ENCODE measurements around the gene TPRN.
"Not testable (repeated sequence)": the region's sequence is repeated elsewhere in the genome, so short reads cannot be mapped to it uniquely, and the experiment has no call there.

Gene TPRN, protein sequence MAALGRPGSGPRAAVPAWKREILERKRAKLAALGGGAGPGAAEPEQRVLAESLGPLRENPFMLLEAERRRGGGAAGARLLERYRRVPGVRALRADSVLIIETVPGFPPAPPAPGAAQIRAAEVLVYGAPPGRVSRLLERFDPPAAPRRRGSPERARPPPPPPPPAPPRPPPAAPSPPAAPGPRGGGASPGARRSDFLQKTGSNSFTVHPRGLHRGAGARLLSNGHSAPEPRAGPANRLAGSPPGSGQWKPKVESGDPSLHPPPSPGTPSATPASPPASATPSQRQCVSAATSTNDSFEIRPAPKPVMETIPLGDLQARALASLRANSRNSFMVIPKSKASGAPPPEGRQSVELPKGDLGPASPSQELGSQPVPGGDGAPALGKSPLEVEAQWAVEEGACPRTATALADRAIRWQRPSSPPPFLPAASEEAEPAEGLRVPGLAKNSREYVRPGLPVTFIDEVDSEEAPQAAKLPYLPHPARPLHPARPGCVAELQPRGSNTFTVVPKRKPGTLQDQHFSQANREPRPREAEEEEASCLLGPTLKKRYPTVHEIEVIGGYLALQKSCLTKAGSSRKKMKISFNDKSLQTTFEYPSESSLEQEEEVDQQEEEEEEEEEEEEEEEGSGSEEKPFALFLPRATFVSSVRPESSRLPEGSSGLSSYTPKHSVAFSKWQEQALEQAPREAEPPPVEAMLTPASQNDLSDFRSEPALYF

DNA sequence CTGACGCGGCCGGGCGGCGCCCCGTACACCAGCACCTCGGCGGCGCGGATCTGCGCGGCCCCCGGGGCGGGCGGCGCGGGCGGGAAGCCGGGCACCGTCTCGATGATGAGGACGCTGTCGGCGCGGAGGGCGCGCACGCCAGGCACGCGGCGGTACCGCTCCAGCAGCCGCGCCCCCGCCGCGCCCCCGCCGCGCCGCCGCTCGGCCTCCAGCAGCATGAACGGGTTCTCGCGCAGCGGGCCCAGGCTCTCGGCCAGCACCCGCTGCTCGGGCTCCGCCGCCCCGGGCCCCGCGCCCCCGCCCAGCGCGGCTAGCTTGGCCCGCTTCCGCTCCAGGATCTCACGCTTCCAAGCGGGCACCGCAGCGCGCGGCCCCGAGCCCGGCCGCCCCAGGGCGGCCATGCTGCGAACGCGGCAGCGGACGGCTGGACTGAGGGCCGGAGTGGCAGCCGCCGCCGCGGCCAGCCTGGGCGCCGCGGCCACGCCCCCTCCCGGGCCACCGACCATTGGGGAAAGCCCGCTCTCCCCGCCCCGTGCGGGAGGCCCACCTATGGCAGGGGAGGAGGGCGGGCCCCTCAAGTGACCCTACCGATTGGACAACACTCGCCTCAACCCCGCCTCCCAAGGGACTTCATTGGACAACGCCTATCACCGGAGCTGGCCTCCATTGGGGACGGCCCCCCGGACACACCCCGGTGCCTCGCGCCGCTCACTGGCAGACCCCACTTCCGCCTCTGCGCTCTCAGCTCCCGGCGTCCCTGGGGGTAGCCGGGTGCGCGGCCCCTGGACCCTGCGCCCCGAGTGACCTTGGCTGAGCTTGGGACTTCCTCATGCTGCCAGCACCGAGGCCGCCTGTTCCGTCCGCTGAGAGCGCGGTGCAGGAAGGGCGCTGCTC, at the start of gene TPRN:
TSS of gene TPRN (minus strand) at position 431 of the 894 bp plus-strand sequence. CDS start at position 401, 30 bp downstream.
- peak; percentile 97 for DNase-seq

DNA sequence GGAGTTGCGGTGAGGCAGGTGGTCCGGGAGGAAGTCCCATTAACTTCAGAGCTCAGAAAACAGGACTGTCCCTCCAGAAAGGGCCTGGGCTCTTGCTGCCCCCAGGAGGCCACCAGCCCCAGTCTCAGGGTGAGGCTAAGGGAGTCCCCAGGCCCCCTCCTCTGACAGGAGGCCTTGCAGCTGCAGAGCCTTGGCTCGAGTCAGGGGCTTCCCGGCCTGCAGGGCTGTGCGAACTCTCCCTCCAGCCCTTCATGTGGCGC, 47.3 kb upstream of the TPRN start:
- no peak for DNase-seq

DNA sequence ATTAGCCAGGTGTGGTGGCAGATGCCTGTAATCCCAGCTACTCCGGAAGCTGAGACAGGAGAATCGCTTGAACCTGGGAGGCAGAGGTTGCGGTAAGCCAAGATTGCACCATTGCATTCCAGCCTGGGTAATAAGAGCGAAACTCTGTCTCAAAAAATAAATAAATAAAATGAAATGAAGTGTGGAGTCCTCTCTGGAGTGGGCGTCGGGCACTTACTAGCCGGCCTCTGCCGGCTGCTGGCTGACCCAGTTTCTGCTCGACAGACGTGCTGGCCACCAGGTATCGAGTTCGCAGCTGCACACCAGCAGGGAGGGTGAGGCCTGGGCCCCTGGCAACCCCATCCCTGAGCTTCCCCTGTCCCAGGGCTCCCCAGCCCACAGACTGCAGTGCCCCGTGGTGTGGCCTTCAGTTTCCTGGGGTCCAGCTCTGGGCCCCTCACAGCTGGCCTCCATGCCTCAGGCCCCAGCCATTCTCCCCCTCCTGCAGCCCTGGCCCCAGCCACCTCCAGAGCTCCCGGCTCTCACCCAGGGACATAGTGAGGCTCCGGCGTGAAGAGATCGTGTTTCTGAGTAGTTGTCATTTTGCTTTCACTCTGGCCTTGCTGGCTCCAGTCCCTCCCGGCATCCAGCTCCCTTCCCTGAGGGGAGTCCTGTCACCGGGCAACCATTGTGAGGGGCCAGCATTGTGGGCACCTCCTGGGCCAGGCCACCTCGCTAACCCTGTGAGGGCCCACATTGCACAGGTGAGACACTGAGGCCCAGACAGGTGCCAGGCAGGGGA, 46.8 kb upstream of the TPRN start:
- DNase-seq: no peak

DNA sequence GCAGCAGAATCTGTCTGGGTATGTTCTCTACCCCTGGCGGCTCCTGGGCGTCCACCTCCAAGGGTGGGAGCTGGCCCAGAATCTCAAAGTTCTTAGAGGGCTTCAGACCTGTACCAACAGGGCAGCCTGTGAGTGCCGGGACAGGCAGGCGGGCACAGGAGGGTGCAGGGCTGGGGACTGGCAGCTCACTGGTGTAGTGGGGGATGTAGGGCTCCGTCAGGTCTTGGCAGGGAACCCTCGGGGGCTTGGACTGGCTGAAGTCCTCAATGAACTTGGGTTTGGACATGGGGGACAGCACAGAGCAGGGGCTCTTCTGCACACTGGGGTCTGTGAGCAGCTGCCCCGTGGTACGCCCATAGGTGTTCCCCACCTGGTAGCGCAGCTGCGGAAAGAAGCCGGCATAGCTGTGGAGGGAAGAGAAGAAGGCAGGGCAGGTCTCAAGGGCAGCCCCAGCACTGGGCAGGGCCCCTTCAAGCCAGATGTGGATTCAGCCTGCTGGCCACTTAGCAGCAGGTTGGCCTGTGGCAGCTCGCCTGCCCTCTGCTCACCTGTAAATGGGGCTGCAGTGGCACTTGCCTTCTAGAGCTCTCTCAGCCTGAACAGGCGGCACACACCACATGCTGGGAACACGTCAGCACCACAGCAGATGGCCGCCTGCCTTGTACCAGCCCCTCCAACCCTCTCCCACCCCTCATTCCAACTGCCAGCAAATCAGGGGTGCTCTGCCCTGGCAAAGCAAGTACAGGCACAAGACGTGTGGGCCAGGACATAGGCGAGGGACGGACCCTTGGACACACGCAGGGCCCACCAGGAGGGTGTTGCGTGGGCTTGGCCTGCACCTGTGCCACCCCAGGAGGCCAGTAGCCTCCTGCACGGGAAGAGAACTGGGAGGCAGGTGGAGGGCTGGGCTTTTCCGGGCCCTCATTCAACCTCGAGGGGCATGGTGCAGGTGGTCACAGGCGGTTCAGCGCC, 45.2 kb upstream of the TPRN start:
- DNase-seq: peak; percentile 46

DNA sequence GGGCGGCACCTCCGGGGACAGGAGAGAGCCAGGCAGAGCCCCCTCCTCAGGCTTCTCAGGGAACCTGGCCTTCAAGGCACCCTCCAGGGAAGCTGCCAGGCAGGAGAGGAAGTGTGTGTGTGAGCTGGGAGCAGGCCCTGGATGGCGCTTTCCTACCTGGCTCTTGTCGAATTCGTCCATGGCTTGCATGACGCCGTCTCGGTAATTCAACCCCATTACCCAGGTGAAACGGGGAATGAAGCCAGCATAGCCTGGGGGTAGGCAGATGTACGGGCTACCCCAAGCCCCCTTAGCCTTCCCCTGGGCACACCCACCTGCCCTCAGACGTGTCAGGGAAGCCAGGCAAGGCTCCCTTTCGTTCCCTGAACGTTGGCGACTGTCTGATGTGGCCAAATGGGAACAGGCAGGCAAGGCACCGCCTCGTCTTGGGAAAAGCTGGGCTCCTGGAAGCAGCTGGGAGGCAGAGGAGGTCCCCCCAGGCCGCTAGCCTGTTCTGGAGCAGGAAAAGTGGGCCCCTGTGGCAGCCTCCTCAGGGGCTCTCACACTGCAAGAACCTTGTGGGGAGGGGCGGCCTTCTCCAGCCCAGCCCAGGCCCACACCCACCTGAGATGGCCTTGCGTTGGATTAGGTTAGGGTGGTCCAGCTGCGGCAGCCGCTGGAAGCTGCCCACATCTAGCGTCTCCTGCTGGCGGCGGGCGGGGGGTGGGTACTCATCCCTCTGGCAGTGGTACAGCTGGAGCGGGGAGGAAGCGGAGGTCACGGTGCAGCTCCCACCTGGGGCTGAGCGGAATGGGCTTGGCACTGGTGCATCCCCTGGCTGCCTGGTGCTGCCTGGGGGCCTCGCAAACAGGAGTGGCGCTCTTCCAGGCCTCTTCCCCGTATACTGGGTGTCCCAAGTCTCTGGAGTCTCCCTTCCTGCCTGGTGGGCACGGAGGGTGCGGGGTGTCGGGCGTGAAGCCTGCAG, 44.2 kb upstream of the TPRN start:
- no peak for DNase-seq

DNA sequence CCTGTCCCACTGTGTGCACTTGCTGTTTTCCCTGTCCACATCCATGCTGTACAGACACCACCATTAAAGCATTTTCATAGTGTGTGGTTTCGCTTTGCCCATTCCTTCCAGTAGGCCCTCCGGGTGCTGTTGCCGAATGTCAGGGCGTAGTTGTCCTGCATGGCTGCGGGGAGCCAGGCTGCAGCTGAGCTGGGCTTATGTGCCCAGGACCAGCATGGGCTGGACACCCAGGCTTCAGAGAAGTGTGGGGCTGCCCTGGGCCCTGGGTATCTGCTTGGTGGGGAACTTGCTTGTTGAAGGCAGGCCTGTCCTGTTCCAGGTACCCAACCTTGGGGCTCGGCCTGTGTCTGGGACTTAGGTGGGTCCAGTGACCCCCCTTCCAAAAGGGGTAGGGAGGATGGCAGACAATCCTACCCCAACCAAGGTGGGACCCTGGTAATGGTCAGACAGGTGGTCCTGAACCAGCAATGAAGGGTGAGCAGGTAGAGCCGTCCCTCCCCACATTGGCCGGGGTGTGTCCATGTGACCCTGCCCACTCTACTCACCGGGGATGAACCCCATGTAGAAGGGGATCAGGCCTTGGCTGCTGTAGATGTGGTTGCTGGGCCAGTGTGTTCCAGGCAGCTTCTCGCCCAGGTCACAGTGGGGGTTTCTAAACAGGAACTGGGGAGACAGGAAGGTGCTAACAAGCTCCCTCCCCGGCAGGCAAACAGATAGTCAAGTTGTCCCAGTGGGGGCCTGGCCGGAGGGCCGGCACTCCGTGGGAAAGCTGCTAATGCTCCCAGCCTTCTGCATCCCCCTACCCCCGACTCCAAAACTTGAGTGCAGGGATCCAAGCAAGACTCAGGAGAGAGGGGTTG, 43.3 kb upstream of the TPRN start:
- no peak for DNase-seq

DNA sequence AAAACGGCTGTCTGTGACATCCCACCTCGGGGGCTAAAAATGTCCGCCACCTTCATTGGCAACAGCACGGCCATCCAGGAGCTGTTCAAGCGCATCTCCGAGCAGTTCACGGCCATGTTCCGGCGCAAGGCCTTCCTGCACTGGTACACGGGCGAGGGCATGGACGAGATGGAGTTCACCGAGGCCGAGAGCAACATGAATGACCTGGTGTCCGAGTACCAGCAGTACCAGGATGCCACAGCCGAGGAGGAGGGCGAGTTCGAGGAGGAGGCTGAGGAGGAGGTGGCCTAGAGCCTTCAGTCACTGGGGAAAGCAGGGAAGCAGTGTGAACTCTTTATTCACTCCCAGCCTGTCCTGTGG, 42.7 kb upstream of the TPRN start:
- not testable (repeated sequence) for DNase-seq

DNA sequence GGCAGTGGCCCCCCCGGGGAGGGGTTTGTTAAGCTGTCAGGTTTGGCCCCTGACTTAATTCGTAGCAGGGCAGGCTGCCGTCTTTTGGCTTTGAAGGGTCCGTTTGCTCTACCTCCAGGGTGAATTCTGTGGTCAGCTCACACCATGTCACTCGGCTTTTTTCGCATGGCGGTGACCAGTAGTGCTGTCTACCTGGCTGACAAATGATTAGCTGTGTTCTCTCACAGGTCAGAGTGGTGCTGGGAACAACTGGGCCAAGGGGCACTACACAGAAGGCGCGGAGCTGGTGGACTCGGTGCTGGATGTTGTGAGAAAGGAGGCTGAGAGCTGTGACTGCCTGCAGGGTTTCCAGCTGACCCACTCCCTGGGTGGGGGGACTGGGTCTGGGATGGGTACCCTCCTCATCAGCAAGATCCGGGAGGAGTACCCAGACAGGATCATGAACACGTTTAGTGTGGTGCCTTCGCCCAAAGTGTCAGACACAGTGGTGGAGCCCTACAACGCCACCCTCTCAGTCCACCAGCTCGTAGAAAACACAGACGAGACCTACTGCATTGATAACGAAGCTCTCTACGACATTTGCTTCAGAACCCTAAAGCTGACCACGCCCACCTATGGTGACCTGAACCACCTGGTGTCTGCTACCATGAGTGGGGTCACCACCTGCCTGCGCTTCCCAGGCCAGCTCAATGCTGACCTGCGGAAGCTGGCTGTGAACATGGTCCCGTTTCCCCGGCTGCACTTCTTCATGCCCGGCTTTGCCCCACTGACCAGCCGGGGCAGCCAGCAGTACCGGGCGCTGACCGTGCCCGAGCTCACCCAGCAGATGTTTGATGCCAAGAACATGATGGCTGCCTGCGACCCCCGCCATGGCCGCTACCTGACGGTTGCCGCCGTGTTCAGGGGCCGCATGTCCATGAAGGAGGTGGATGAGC, 42.0 kb upstream of the TPRN start:
- DNase-seq: no peak

DNA sequence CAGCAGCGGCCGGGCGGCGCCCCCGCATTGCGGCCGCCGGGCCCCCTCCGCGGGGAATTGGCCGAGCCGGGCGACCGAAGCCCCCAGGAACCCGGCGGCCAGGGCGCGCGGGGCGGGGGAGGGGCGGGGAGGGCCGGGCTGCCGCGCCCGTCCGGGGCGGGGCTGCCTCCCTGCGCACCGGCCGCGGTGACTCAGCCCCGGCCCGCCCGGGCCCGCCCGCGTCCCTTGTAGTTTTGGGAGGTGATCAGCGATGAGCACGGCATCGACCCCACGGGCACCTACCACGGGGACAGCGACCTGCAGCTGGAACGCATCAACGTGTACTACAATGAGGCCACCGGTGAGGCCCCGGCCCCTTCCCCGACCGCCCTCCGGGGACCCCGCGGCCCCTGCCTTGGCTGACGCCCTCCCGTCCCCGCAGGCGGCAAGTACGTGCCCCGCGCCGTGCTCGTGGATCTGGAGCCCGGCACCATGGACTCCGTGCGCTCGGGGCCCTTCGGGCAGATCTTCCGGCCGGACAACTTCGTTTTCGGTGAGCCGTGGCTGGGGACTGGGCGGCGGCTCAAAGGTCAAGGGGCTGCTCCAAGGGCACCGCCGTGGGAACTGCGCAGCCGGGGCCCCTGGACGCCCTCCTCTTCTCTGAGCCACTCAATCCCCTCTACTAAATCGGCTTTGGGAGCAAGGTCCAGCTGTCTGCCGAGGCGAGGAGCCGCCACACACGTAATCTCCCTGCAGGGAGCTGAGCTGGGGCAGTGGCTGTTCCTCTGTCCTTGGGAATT, 41.1 kb upstream of the TPRN start:
- DNase-seq: no peak

DNA sequence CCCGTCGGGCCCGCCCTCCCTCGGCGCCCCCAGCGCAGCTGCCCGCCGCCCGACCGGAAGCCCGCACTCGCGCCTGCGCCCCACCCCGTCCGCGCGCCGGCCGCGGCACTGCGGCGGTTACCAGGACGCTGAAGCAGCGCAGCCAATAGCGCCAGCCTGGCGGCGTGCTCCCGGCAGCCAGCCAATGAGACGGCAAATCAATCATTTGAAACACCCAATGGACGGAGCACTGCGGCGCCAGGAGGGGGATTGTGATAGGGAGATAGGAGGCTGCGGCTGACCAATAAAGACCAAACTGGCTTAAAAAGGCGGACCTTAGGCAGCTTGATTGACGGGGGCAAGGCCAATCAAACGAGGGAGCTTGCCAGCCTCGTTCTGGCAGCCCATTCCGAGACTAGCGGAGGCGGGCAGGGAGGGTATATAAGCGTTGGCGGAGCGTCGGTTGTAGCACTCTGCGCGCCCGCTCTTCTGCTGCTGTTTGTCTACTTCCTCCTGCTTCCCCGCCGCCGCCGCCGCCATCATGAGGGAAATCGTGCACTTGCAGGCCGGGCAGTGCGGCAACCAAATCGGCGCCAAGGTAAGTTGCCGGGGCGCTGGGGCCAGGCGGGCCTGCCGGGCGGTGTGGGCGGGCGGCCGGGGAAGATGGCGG, 40.4 kb upstream of the TPRN start, which contains the start of gene TUBB4B:
TSS of gene TUBB4B (plus strand) at position 447 of the 649 bp plus-strand sequence. CDS start at position 521, 74 bp downstream.
- peak; percentile 99 for DNase-seq

DNA sequence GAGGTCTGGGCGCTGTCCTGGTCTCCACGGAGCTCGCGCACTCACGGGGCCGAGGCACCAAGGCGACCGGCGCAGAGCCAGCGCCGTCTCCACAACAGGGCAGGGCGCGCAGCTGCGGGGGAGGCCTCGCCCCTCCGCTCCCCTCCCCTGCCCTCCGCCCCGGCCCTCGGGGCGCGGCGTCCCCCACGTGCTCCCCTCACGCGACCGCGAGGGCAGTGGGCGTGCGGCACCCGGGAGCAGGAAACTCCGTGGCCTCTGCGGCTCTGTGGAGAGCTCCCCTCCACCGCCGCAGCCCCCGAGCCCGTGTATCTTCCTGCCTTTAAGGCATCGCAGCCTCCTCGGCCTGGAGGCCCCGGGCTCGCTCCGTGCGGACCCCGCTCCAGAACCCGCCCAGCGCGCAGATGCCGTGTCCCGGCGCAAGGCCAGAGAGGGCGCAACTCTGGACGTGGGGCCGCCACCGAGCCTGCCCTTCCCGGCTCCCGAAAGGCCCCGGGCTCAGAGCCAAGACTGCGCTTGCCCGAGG, 39.8 kb upstream of the TPRN start:
- DNase-seq: peak; percentile 28

DNA sequence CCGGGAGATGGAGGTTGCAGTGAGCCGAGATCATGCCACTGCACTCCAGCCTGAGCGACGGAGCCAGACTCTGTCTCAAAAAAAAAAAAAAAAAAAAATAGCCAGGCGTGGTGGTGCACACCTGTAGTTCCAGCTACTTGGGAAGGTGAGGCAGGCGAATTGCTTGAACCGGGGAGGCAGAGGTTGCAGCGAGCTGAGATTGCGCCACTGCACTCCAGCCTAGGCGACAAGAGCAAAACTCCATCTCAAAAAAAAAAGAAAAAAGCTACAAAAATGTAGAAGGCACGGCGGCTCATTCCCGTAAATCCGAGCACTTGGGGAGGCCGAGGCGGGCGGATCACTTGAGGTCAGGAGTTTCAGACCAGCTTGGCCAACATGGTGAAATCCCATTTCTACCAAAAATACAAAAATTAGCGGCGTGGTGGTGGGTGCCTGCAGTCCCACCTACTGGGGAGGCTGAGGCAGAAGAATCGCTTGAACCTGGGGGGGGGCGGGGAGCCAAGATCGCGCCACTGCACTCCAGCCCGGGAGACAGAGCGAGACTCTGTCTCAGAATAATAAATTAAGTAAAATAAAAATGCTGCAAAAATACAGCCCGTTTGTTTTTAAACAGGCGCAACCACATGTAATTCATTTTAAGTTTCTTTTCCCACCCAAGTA, 39.1 kb upstream of the TPRN start:
- DNase-seq: not testable (repeated sequence)

DNA sequence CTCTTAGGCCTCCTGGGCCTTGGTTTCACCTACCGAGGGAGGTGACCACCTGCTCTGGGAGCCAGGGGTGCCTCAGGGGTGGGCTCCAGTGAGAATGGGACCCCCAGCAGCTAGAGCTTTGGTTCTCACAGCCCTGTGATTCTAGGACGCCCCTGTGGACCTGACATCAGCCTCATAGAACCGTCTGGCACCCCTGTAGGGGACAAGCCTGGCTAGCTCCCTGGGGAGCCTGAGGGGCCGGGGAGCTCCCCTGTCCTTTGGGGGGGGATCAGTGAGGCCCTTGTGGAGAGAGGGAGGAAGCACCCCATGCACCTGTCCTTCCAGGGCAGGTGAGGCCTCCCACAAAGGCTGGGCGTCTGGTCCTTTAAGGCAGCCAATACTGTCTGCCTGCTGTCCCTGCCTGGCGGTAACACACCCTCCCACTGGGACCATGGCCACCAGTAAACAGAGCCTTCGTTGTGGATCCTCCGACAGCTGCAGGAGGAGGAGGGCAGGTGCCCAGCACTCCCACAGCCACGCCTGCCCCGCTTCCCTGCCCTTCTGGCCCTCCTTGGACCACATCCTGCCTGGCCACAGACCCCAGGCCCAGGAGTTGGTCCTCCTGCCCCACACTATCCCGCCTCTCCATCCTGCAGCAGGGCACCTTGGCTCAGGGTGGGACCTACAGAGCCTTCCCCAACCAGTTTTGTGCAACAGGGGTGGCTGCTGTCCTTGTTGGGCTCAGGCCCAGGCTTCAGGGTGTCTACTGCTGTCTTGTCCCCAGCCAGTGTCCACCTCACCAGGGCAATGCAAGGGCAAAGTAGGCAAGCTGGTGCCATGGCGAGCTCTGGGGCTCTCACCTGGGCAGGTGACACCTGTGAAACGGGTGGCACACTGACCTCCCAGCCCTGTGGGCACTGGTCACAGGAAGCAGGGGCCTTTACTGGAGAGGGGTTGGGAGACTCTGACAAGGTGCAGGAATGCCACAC, 37.5 kb upstream of the TPRN start:
- DNase-seq: no peak

DNA sequence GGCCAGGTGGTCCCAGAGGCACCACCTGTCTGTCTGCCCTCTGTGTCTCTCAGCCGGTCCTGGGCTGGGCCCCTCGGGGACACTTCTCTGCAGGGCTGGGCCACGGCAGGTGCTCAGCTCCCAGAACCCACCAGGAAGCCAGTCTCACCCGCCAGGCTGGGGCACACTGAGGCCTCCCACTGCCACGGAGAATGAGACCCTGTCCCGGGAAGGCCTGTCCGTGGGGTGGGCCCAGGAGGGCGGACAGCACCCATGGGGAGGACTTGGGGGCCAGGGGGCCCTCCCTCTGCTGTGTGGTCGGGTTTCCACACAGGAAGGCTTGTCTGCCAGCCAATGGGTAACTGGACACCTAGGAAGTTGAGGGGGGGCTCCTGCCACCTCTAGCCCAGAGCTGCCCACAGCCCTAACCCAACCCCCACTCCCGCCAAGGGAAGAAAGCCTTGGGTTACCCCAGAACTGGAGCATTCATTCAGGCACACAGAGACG, 36.4 kb upstream of the TPRN start:
- no peak for DNase-seq
